Bronchial epithelial cell (primary cell): ENCODE data around the gene NCLN. TPM values are rescaled to one million over a fixed set of nuclear protein-coding genes. Genes with fewer than 3 reads are reported as not detected.

Source experiments
- DNase-seq: peaks from one replicate; pipeline ENCODE4 v3.0.0-alpha.2; 2010; ENCODE audit warnings: low read depth
- FAIRE-seq: peaks from 2 replicates; lab custom pipeline; 2011; peaks lifted over from hg19 to GRCh38; lab: Jason Lieb, UNC
- H3K27me3 ChIP-seq: 2 replicates; pipeline ENCODE4 v1.5.1; 2011; ENCODE audit warnings: low read length; ENCODE audit not compliant: control insufficient read depth, insufficient read depth
- H3K36me3 ChIP-seq: 2 replicates; pipeline ENCODE4 v1.5.1; 2011; ENCODE audit warnings: low read length; ENCODE audit not compliant: control insufficient read depth, insufficient read depth
- H3K4me3 ChIP-seq: 2 replicates; pipeline ENCODE4 v1.5.1; 2011; ENCODE audit warnings: mild to moderate bottlenecking, low read depth, low read length, control low read depth
- CTCF ChIP-seq: IDR thresholded peaks from 2 replicates; pipeline ENCODE4 v1.5.1; 2011; ENCODE audit warnings: mild to moderate bottlenecking, moderate library complexity, low read length, control low read depth, inconsistent platforms; ENCODE audit not compliant: insufficient read depth, severe bottlenecking
- total RNA-seq: library from RNA; depleted of rRNA; stranded (reverse); fragments of >200 nt; gene quantifications from 2 replicates; pipeline ENCODE4 v1.2.1, GENCODE V29; 2014

NCLN gene
- total RNA-seq, 1 donor from 2014 or later = 41.6 TPM

- no peak for TF ChIP-seq CTCF
- FAIRE-seq = no peak
- Histone ChIP-seq H3K27me3 (no peaks in the 10 kb centered on the region), H3K4me3 (no peak overlapping the region), H3K36me3 (no peaks in the 10 kb centered on the region)
- DNase-seq = peak; percentile 92
Observed at GRCh38 chr19:3176715-3177501, 8.8 kb upstream of the NCLN start.

DNA sequence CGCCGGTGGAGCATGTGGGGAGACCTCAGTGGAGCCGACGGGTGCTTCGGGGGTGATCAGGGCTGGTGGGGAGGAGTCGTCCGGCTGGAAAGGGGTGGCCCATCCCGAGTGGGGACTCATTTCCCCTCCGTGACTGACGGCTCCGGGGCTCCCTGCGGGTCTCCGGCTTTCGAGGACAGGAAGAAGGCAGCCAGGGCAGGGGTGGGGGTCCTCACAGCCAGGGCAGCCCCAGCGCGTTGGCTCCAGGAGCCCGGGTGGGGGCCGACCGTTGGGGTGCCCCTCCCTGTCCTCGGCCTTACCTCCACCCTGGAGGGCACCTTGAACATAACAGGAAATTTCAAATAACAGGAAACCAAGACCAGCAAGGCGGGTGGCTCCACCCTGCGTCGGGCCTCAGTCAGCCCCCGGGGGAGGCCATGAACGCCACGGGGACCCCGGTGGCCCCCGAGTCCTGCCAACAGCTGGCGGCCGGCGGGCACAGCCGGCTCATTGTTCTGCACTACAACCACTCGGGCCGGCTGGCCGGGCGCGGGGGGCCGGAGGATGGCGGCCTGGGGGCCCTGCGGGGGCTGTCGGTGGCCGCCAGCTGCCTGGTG lies 7.3 kb upstream of the NCLN start, which contains the start of gene S1PR4:
S1PR4 (plus strand) TSS at position 393 of the 596 bp plus-strand sequence; CDS start at position 417, 24 bp downstream.
- Histone ChIP-seq H3K27me3 (no peaks in the 10 kb centered on the region), H3K4me3 (no peak within 1 kb of the TSS), H3K36me3 (no peaks in the 10 kb centered on the region)
- no peak for DNase-seq
- no peak for FAIRE-seq
- no peak for TF ChIP-seq CTCF

DNA sequence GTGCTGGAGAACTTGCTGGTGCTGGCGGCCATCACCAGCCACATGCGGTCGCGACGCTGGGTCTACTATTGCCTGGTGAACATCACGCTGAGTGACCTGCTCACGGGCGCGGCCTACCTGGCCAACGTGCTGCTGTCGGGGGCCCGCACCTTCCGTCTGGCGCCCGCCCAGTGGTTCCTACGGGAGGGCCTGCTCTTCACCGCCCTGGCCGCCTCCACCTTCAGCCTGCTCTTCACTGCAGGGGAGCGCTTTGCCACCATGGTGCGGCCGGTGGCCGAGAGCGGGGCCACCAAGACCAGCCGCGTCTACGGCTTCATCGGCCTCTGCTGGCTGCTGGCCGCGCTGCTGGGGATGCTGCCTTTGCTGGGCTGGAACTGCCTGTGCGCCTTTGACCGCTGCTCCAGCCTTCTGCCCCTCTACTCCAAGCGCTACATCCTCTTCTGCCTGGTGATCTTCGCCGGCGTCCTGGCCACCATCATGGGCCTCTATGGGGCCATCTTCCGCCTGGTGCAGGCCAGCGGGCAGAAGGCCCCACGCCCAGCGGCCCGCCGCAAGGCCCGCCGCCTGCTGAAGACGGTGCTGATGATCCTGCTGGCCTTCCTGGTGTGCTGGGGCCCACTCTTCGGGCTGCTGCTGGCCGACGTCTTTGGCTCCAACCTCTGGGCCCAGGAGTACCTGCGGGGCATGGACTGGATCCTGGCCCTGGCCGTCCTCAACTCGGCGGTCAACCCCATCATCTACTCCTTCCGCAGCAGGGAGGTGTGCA lies 6.6 kb upstream of the NCLN start:
- TF ChIP-seq CTCF = no peak
- no peaks in the 10 kb centered on the region for H3K36me3 ChIP-seq
- FAIRE-seq = no peak
- DNase-seq = no peak
- H3K27me3 ChIP-seq = no peaks in the 10 kb centered on the region
- no peak overlapping the region for H3K4me3 ChIP-seq

GRCh38 chr19:3179739-3180293 lies 5.9 kb upstream of the NCLN start:
- FAIRE-seq = no peak

More at GRCh38 chr19:3179739-3180293, 5.9 kb upstream of the NCLN start:
- no peaks in the 10 kb centered on the region for H3K27me3 ChIP-seq
- H3K36me3 ChIP-seq = no peaks in the 10 kb centered on the region
- DNase-seq = no peak
- no peak overlapping the region for H3K4me3 ChIP-seq
- no peak for TF ChIP-seq CTCF
